GM06990 (cell line): ENCODE data around the gene ATF6B.

Experiments
- DNase-seq: peaks from one replicate; pipeline ENCODE4 v3.0.0-alpha.2; 2011; ENCODE audit not compliant: insufficient read length; ENCODE audit errors: extremely low read depth
- H3K27me3 ChIP-seq: replicated peaks from 2 replicates; pipeline ENCODE4 v1.6.0; 2011; ENCODE audit warnings: low read length; ENCODE audit not compliant: control insufficient read depth, insufficient read depth
- H3K36me3 ChIP-seq: 2 replicates; pipeline ENCODE4 v1.5.1; 2011; ENCODE audit warnings: low read length; ENCODE audit not compliant: control insufficient read depth, insufficient read depth
- H3K4me3 ChIP-seq: replicated peaks from 2 replicates; pipeline ENCODE4 v1.5.1; 2011; ENCODE audit warnings: low read depth, mild to moderate bottlenecking, control low read depth, low read length
- CTCF ChIP-seq: IDR thresholded peaks from 2 replicates; pipeline ENCODE4 v1.5.1; 2011; ENCODE audit warnings: low read length, control low read depth, mild to moderate bottlenecking, inconsistent platforms; ENCODE audit not compliant: insufficient read depth, poor library complexity, severe bottlenecking

Gene ATF6B

GRCh38 chr6:32092760-32093497 lies 35.1 kb downstream of the ATF6B start:
- Histone ChIP-seq H3K27me3 (peaks cover 1% of the 10 kb centered on the region), H3K36me3 (no peaks in the 10 kb centered on the region), H3K4me3 (no peak overlapping the region)
- no peak for DNase-seq
- TF ChIP-seq CTCF = no peak

- no peaks in the 10 kb centered on the region for H3K36me3 ChIP-seq
- no peak for TF ChIP-seq CTCF
- H3K4me3 ChIP-seq = no peak overlapping the region
- H3K27me3 ChIP-seq = peaks cover 3% of the 10 kb centered on the region
- no peak for DNase-seq
Measured at GRCh38 chr6:32089082-32089828, 38.8 kb downstream of the ATF6B start.

- Histone ChIP-seq H3K4me3 (no peak overlapping the region), H3K36me3 (no peaks in the 10 kb centered on the region), H3K27me3 (peaks cover 3% of the 10 kb centered on the region)
- DNase-seq = no peak
- TF ChIP-seq CTCF = no peak
Measured at GRCh38 chr6:32088487-32089049, 39.5 kb downstream of the ATF6B start.

GRCh38 chr6:32087574-32088486 lies 40.2 kb downstream of the ATF6B start:
- DNase-seq = peak; percentile 63
- Histone ChIP-seq H3K36me3 (no peaks in the 10 kb centered on the region), H3K27me3 (peaks cover 3% of the 10 kb centered on the region), H3K4me3 (no peak overlapping the region)
- peak; percentile 70 for TF ChIP-seq CTCF
